HG02938 (cell line): Measurements from ENCODE around the gene PSMA7.

Experiments used
- ATAC-seq: cut with Tn5 transposase; IDR thresholded peaks from one replicate; pipeline ENCODE4 v1.9.1; 2021; ENCODE audit warnings: mild to moderate bottlenecking, moderate library complexity; ENCODE audit not compliant: unreplicated experiment

Gene PSMA7

DNA sequence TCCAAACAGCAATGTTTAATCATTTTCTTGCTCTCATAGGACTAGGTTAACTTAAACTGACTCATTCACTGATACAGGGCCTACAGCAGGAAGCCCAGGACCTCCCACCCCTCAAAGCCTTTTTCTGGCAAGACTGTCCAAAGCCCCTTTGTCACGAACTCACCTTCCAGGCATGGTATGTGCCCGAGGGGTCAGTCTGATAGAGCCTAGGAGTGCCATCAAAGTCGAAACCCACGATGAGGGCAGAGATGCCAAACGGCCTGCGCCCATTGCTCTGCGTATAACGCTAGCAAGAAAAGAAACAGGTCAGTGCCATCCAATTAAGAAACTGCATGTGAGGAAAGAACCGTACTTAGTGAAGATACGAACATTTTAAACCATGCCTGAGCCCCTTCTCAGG, 4.3 kb downstream of the PSMA7 start:
- ATAC-seq = no peak

DNA sequence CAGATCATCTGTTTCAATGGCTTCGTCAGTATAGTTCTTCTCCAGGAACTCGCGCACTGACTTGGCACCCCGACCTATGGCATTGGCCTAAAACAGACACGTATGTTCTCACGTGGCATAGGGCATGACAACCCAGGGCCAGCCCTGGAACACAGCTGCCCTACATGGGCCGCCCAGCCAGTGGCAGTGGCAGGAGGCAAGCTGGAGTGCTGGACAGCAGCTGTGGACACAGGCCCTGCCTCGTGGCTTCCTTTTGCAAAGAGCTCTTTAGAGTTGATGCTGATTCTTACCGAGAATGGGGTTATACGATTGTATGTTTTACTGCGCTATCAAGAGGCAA, 5.0 kb downstream of the PSMA7 start:
- no peak for ATAC-seq

DNA sequence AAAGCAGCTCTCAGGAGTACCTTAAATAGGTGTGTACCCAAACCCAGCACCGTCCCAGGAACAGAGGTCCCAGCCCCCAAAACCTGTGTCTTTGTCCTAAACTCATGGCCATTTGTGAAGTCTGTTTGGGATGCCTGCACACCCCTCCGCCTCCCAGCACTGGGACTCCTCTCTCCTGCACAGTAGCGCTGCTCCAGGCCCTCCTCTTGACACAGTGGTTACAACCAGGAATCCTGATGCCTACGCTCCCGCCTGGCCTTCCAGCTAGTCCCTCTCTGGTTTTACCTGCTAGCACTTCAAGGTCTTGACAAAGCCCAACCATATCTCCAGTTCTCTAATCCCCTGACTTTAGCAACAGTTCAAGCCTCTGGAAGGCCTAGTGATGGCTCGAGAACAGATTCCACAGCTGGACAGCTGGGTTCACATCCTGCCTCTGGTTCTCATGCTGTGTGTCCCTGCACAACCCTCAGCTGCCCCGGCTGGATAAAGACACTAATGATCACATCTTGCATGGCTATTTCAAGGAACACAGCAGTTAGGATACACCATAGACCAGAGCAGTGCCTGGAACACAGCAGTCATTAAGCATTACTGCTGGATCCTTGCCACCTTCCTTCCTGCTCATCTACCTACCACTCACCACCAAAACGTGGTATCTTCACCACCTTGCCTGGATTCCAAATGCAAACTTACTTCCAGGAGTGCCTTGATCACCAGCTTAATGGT, 5.6 kb downstream of the PSMA7 start:
- no peak for ATAC-seq

DNA sequence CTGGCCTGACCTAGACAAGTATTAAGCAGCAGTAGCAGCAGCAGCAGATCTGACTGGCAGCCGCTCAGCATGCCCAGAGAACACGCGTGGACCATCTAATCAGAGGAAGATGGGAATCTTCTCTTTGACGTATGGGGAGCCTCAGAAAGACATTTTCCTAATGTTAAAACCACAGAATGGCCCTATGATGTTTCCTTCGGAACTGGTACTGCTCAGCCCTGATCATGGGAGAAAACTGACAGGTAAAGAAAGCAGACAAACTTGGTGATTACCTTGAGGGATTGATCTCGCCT, 6.2 kb downstream of the PSMA7 start:
- ATAC-seq = no peak

DNA sequence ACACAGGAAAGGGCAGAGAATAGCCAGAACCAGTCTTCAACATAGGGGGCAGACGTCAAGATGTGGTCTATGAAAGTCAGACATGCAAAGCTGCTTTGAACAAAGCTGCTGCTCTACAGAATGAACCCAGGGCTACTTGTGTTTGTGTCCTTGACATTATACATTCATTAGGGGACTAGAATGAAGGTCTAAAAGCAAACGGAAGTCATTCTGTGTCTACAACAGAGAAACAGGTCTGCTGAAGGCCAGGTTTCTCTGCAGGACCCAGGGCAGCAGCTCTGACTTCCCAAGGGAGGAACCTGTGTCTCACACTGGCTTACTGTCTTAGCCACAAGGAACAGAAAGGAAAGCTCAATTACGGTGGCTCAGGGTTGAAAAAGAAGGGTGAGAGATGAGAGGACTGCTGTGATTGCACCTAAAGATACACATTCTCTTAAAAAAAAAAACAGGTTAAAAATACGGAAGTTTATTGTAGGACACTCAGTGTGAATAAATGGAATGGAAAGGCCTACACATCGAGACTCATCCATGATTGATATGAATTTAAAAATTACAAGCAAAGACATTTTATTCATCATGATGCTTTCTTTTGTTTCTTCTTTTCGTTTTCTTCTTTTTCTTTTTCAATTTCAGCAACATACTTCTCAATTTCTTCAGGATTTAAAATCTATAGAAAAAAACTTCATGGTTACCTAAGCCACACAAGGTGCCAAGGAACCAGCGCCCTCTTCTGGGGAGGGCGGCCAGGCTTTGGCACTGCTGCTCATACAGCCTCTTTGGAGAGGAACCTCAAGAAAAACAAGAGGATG, 6.7 kb downstream of the PSMA7 start:
- no peak for ATAC-seq

DNA sequence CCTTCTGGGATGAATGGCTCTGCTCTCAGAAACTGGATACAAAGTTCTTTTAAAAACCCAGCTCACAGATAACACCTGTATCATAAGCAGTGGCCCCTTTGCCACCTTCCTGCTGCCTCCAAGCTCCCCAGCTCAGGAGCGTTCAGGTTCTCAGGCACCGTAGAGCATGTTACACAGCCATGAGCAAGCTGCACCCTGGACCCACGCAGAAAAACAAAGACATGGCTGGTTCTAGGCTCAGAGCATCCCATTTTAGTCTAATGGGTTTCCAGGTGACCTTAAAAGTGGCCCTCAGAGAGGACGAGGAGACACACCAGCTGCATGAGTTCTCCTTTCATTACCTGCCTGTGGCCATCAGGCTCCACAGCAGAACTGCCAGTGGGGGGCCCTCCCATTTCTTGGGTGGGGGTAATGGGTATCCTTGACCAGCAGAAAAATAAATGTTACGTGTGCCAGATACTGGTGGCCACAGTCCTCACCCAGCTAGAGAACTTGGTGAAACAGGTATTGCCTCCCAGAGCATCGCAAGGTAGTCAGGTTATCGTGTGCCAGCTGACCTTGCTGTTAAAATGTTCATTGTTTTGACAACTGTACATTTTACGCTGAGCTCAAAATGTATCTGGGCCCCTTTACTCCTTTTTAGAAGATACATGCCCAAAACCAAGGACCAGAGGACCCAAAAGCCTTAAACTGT, 7.5 kb downstream of the PSMA7 start:
- ATAC-seq = no peak

DNA sequence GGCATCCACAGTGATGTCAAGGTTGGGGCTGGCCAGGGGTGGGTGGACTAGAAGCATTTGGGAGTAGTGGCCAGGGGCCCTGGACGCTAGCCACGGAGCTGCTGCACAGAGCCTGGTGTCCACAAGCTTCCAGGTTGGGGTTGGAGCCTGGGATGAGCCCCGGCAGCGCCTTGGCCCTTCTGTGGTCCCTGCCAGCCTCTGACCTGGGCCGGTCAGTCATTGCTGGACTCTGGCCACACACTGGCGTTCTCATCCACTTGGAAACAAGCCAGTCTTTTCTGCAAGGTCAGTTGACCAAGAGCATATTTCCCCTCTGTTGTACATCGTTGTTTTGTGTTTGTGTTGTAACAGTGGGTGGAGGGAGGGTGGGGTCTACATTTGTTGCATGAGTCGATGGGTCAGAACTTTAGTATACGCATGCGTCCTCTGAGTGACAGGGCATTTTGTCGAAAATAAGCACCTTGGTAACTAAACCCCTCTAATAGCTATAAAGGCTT, 8.4 kb downstream of the PSMA7 start:
- ATAC-seq = no peak

DNA sequence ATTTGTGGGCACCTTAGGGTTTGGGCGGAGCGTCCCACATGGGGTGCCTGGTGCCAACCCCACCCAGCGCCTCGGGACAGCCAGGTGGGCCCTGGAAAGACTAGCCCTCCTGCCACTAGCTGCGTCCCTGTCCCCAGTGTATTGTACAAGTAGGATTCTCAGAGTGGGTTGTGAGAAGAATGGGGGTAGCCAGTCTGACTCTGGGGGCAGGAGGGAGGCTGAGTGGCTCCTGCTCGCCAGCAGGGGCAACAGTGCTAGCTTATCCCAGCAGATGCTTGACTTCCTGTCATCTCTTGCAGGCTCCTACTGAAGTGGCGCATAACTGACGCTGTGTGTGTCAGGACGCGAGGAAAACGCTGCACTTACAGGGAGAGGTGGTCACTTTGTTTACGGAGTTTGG, 9.3 kb downstream of the PSMA7 start:
- no peak for ATAC-seq

DNA sequence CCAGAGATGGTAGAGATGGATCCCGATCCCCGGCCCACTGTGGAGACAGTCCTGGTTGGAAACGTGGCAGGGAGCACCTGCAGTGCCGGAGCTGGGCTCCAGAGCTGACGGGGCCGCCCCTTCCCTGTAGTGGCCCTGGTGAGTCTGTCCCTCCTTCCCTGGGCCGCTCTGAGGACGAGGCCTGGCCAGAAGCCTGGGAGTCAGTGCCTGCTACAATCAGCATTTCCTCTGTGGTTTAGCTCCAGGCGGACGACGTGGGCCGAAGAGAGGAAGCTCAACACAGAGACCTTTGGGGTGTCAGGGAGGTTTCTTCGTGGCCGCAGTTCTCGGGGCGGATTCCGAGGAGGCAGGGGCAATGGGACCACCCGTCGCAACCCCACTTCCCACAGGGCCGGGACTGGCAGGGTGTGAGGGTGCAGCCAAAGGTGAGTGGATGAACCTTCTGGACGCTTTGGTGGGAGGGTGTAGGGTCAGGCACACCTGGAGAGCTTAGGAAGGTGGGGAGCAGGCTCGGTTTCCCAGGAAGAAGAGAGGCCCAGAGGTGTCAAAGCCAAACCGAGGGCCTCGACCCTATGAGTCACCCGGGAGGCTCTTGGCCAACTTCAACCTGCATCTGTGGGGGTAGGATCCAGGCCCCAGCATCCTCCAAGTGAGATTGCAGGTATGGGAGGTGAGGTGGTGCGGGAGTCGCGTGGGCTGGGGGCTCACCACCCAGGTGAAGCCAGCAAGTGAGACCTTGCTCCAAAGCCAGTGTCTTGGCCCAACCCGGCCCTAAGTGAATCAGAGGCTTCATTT, 9.9 kb downstream of the PSMA7 start:
- ATAC-seq = no peak

DNA sequence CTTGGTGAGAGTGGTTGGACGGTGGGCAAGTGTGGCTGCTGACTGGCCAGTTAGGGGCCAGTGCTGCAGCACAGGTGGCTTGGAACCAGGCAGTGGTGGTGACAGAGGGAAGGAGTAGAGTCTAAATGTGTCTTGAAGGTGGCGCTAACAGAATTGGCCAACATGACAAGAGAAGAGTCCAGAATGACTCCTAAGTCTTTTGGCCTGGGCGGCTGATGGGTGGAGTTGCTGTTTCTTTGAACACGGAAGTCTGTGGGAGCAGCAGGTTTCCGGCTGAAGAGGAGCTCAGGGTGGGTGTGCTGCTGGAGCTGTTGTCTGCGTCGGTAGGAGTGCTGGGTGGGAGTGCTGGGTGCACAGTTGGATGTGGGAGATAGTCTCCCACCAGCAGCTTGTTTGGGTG, 10.8 kb downstream of the PSMA7 start:
- no peak for ATAC-seq

DNA sequence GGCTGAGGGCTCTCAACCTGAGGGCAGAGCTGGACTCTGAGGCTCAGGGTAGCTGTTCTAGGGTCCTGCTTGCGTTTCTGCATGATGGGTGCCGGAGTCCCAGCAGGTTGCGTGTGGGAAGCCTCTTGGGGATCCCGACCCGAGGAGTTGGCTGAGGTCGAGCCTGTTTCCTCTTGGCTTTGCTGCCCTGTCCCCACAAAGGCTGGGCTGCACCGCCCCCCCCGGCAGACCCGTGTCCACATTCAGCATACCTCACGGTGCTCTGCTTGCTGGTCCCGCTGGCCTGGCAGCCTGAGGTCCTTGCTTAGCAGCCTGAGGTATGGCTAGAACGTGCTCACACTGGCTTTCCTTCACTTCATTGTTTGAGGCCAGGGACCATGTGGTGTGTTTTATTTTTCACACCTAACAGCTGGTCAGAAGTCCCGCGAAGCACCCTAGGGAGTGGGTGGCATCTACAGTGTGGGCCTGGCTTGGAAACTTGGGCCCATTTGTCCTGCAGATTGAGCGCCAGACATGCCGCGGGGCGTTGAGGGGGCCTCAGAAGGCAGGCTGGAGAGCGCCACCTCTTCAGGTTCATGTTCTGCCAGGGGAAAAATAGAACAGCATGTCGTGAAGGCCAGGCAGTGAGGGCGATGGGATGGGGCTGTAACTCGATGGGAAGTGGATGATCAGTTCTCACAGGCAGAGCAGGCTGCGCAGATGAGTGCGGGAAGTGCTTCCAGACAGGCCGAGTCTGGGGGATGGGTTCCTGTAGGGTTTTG, 11.5 kb downstream of the PSMA7 start:
- no peak for ATAC-seq

DNA sequence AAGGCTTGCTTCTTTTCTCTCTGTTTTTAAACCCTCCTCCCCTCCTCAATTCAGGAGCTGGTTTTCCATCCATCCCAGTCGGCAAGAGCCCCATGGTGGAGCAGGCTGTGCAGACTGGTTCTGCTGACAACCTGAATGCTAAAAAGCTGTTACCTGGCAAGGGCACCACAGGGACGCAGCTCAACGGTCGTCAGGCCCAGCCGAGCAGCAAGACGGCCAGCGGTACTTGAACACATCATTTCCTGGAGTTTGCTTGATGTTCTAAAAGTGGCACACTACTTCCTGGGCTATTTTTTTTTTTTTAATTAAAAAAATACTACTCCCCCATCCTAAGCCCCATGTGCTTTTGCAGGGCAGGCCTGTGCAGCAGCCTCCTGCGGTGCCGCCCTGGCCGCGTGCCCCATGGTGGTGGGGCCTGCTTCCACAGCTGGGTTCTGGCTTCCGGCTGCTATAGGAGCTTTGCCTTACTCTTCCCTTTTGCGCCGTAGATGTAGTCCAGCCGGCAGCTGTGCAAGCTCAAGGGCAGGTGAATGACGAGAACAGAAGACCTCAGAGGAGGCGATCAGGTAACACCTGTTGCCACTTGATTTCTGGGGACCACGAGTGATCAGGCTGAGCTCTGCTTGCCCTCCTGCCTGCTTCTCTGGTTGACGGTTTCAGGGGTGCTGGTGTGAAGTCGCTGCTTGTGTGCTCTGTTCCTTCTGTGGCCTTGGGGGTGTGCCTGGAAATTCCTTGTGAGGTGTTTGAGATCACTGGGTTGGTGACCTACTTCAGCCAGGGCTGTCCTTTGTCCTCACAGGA, 13.3 kb downstream of the PSMA7 start:
- no peak for ATAC-seq

DNA sequence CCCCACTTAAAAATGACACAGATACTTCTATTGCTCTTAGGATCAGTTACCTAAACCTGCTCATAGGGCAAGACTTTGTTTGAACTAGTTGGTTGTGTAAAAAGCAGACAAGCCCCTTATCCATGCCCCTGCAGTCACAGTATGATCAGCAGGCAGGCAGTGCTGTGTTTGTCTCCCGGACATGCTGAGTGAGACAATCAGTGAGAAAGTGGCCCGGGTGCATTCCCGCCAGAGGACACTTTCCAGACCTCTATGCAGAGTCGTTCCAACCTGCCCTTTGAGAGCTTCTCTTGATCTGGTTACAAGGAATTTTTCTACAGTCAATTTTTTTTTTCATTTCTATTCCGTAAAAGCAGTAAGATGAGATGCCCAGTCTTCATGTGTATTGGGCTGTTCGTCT, 14.7 kb downstream of the PSMA7 start:
- ATAC-seq = no peak

DNA sequence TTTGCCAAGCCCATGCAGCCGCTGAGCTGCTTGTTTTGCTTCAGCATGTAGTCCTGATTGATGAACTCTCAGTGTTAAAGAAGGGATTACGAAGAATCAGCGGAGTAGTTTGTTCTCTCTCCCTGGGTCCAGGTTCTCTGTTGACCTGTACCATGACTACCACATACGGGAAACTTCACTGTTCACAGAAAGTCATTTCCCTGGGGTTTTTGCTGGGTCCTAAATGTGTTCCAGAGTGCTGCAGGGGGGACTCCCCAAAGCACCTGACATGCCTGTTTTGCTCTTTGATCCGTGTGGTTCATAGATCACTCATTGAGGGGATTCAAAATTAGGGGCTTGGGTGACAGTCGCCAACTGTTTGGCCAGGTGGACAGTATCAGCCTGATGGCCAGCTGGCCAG, 15.4 kb downstream of the PSMA7 start:
- ATAC-seq = no peak

DNA sequence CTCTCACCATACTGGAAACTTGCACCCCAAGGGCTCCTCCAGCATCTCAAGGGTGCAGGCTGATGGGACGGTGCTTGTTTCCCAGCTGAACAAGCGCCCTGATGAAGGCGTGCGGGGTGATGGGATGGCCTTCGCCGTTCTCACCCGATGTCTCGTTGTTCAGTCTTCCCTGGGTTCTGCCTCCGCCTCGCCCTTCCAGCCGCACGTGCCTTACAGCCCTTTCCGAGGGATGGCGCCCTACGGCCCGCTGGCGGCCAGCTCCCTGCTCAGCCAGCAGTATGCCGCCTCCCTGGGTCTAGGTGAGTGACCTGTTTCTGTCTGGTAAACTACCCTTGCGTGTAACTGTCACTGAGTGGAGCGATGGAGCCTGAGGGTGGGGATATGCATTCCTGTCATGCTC, 17.1 kb downstream of the PSMA7 start:
- ATAC-seq = no peak

DNA sequence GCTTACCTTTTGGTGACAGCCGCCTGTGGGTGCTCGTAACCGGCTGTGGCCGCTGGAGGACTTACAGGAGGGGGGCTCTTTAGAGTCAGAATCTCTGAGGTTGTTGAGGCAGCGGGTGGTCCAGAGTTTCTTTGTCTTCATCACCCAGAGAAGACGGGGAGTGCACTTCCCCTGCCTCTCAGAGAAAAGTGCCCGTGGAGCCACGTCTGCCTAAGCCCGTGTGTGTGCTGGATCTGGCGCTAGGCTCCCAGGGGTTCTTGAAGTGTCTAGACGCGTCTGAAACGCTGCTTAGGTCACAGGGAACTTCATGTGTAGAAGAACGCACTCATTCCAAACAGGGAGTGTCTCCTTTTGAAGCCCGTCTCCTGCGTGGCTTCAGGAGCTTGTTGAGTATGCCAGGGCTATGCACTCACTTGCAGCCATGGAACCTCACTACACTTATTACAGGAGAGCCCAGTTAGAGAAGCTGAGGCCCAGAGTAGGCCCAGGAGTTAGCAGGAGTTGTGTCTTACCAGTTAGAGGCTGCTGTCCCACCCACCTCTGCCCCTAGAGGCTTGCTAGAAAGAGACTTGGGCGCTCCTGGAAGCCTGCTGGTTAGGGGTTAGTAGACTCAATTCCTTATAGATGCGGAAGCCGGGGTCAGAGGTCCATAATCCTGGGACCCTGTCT, 19.6 kb downstream of the PSMA7 start:
- ATAC-seq = no peak

DNA sequence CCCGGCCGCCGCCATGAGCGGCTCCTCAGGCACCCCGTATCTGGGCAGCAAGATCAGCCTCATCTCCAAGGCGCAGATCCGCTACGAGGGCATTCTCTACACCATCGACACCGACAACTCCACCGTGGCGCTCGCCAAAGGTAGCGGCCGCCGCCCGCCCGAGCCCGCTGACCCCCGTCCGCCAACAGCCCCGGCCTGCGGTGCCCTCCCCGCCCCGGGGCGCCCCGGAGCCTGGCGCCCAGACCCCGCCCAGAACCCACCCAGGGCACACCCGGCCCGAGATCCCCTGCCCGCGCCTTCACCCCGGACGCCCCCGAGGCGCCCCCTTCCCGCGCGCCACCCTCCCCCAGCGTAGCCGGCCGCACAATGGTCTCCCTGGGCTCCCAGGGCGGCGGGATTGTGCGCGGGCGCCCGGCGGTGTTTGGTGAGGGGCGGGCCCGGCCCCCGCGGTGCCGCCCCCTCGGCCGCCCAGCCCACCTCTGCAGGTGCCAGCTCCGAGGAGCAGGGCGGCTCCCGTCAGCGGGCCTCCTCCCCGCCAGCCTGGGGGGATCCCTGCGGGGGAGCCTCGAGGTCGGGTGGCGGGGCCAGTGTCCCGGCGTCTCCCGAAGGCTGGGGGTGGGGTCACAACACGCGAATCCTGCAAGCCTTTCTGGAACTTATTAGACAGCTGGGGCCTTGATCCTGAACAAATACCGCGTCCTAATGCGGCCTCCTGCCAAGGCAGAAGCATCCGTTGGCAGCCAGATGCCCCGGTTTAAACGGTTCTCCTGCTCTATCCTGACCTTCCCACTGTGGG, 20.3 kb downstream of the PSMA7 start:
- peak; percentile 22 for ATAC-seq
